Measurements from ENCODE around the gene C1QTNF1.

C1QTNF1 gene

GRCh38 chr17:79042421-79043190, 18.6 kb downstream of the C1QTNF1 start:
- DNase-seq: no peak

DNA sequence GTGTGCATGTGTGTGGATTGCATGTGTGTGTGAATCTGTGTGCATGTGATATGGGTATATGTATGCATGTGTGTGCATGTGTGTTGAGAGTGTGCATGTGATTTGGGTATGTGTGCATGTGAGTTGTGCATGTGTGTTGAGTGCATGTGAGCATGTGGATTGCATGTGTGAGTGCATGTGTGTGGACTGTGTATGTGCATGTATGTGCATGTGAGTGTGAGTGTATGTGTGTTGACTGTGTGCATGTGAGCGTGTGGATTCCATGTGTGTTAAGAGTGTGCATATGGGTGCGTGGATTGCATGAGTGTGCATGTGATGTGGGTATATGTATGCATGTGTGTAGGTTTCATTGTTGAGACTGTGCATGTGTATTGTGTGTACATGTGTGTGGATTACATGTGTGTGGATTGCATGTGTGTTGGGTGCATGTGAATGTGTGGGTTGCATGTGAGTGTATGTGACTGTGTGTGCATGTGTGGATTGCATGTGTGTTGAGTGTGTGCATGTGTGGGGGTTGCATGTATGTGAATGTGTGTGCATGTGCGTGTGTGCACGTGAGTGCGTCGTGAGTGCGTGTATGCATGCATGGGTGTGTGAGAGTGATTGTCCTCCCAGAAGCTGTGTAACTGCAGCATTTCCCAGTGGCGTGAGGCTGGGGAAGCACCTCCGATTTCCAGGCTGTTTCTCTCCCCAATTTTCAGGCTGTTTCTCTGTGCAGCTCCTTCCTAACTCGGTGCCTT, 19.4 kb downstream of the C1QTNF1 start:
- no peak for DNase-seq

GRCh38 chr17:79043931-79044320, 20.0 kb downstream of the C1QTNF1 start:
- no peak for DNase-seq

GRCh38 chr17:79044462-79044861, 20.5 kb downstream of the C1QTNF1 start:
- no peak for DNase-seq

DNA sequence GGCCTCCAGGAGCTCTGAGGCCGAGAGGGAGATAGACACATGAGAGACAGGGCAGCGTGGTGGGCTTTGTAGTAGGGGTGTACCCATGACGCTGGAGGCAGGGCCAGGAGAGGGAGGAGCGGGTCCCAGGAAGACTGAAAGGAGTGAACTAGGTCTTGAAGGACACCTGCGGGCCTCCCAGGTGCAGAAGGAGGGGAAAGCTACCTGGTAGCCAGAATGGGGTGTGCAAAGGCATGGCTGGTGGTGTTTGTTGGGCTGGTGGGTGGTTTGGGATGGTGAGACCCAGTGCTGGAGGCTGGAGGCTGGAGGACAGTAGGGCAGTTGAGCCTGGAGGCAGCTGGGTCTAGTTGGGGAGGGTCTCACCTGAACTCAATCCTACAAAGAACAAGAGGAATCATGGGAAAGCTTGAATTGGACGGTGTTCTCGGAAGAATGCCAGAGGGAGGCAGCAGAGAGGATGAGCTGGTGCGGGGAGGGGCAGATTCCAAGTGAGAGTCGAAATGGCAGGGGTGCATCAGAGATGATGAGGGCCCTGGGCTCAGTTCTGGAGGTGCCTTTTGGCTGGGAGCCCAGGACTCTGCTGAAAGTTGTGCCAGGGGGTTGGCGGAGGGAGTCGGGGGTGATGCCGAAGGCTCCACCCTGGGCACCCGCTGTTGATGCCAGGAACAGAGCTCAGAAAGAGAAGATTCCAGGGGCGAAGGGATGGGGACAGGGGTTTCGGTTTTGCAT, 21.2 kb downstream of the C1QTNF1 start:
- DNase-seq: no peak

DNA sequence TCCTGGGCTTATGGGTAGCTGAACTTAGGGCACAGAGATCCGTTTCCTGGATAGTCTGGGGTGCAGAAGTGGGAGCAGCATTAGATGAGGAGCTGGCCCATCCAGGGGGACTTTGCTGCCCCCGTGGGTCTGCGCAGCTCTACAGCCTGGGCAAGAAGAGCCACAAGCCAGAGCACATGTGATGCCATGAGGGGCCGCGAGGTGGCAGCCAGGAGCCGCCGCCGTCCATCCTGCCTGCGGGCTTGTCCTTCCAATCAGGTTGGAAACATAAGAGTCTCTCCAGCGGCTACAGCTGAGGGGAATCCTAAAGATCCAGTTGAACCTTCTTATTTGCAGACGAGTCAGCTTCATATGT, 21.9 kb downstream of the C1QTNF1 start:
- DNase-seq: peak; percentile 41

DNA sequence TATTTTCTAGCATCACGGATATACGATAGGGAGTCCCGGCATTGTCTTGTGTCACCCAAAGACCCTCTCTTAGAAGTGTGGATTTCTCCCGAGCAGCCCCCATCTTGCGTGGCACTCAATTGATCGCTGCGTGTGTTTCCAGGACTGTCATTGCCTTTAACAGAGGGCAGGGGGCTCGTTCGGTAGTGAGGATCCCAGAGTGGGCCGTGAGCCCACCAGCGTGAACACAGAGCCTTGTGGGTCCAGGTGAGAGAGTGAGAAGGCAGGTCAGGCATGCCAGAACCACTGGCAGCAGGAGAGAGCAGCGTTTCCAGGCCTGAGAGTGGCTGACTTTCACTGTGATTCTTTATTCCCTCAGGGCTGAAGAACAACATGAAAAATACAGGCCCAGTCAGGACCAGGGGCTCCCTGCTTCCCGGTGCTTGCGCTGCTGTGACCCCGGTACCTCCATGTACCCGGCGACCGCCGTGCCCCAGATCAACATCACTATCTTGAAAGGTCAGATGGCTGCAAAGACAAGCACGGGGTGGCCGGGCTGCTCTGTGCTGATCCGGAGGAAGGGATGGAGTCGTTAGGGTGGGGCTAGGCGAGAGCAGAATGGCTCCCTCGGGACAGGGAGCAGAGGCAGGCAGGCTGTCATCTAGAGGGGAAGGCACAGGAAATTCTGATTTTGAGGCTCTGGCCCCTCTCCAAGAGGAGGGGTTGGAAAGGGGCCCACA, 22.4 kb downstream of the C1QTNF1 start:
- DNase-seq: no peak

DNA sequence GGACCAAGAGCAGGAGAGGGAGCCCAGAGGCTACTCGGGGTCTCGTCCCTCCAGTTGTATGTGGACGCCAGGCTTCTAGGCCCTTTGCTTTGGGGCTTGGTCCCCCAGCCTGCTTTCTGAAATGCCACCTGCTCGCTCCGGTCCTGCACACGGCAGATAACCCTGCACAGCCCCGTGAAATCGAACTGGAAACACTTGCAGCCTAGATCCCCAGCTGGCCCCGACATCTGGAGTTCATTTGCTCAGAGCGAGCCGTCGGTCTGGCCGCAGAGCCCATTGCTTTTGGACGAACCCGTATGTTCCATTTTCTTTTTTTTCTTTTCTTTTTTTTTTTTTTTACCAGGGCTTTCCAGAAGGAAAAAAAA, 22.9 kb downstream of the C1QTNF1 start:
- no peak for DNase-seq

- no peak for DNase-seq
These were observed 23.4 kb downstream of the C1QTNF1 start for GRCh38 chr17:79047291-79047920.

- no peak for DNase-seq
These were observed 24.2 kb downstream of the C1QTNF1 start for GRCh38 chr17:79047923-79048825.

GRCh38 chr17:79048826-79049755, 25.1 kb downstream of the C1QTNF1 start:
- DNase-seq: no peak

- DNase-seq: no peak
These were observed 25.9 kb downstream of the C1QTNF1 start for GRCh38 chr17:79049821-79050220.

DNA sequence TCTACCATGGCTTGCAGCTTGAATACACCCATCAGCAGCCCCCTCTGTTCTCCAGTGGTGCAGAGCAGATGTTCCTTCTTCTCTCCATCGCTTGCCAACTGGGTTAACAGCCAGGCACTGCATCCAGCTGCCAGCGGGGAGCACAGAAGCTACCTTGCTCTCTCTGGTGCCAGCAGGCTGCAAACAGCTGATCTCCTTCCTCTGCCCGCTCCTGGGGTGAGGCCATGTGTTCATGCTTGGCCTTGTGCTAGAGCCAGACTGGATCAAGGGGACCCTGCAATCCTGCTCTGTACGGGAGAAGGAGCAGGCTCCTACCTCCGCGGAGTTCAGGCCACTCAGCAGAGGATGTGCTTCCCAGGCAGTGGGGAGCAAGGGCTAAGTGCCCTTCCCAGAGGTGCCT, 26.6 kb downstream of the C1QTNF1 start:
- no peak for DNase-seq

GRCh38 chr17:79051306-79051705, 27.3 kb downstream of the C1QTNF1 start:
- no peak for DNase-seq

- DNase-seq: no peak
These were observed 28.2 kb downstream of the C1QTNF1 start for GRCh38 chr17:79052131-79052530.

GRCh38 chr17:79053251-79053925, 29.4 kb downstream of the C1QTNF1 start:
- no peak for DNase-seq

GRCh38 chr17:79054200-79054960, 30.4 kb downstream of the C1QTNF1 start:
- no peak for DNase-seq

DNA sequence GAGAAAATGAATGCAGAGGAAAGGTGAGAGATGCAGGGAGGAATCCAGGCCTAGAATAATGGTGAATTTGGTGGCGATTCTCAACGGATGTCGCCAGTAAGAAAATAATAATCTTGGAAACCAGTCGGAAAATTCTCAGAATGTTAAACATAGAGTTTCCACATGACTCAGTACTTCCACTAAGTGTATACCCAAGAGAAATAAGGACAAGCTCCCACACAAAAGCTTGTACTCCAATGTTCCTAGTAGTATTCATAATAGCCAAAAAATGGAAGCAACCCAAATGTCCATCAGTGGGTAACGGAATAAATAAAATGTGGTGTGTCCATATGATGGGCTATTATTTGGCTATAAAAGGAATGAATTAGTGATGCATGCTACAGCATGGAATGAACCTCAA, 31.2 kb downstream of the C1QTNF1 start:
- DNase-seq: no peak

- DNase-seq: no peak
These were observed 33.9 kb downstream of the C1QTNF1 start for GRCh38 chr17:79057737-79058385.

All from NCI-H748 treated with DMSO at 0.1 percent for 48 hours (cell line).